Liver (tissue), 9 donors: ENCODE measurements around the gene YDJC. TPM values are rescaled to one million over a fixed set of nuclear protein-coding genes. Genes with fewer than 3 reads are reported as not detected.

ENCODE experiments used
- DNase-seq: peaks from one replicate; pipeline ENCODE4 v3.0.0-alpha.2; 2017; ENCODE audit warnings: low spot score
- H3K27ac ChIP-seq, 2 donors: one replicate each; pipeline ENCODE4 v1.7.0; 2013; ENCODE audit warnings: inconsistent platforms in 2 of 2, low read length in 2 of 2, control low read depth in 1 of 2, low read depth in 1 of 2, mild to moderate bottlenecking in 1 of 2
- H3K27me3 ChIP-seq, 4 donors: one replicate each; pipeline versions ENCODE4 v1.6.1 to v1.7.0; 2013; ENCODE audit warnings: low read length in 3 of 4, inconsistent platforms in 1 of 4, mild to moderate bottlenecking in 1 of 4, moderate library complexity in 1 of 4; ENCODE audit not compliant: control insufficient read depth in 4 of 4, insufficient read depth in 4 of 4
- H3K36me3 ChIP-seq, 4 donors: one replicate each; pipeline versions ENCODE4 v1.6.1 to v1.7.0; 2013; ENCODE audit warnings: low read length in 3 of 4, mild to moderate bottlenecking in 3 of 4, low read depth in 1 of 4, moderate library complexity in 1 of 4; ENCODE audit not compliant: control insufficient read depth in 4 of 4, insufficient read depth in 3 of 4
- H3K4me1 ChIP-seq, 4 donors: one replicate each; pipeline versions ENCODE4 v1.6.1 to v1.7.0; 2013; ENCODE audit warnings: low read length in 3 of 4, mild to moderate bottlenecking in 3 of 4, moderate library complexity in 1 of 4; ENCODE audit not compliant: control insufficient read depth in 4 of 4, insufficient read depth in 4 of 4
- H3K4me3 ChIP-seq, 3 donors: one replicate each; pipeline versions ENCODE4 v1.6.1 to v1.7.0; 2013; ENCODE audit warnings: low read length in 3 of 3, control low read depth in 1 of 3, low read depth in 1 of 3, mild to moderate bottlenecking in 1 of 3
- H3K9ac ChIP-seq, 2 donors: one replicate each; pipeline ENCODE4 v1.7.0; 2013; ENCODE audit warnings: low read length in 2 of 2, mild to moderate bottlenecking in 2 of 2, moderate library complexity in 2 of 2, control low read depth in 1 of 2, low read depth in 1 of 2
- H3K9me3 ChIP-seq, 4 donors: one replicate each; pipeline versions ENCODE4 v1.6.1 to v1.7.0; 2013; ENCODE audit warnings: low read length in 3 of 4; ENCODE audit not compliant: control insufficient read depth in 4 of 4
- ATF3 ChIP-seq: IDR thresholded peaks from 2 replicates; pipeline ENCODE4 v1.6.1; 2016; ENCODE audit warnings: antibody characterized with exemption
- CTCF ChIP-seq: fragments of 150-350 bp; IDR thresholded peaks from 2 replicates; pipeline ENCODE4 v1.5.1; 2017; ENCODE audit warnings: improper control_type of control experiment, low read depth, low read length; ENCODE audit not compliant: missing input control
- EGR1 ChIP-seq, 2 donors: IDR thresholded peaks; 2 replicates each; pipeline ENCODE4 v1.6.1; 2016 to 2018; ENCODE audit warnings: antibody characterized with exemption in 2 of 2, low read depth in 2 of 2
- FOXA1 ChIP-seq: IDR thresholded peaks from 2 replicates; pipeline ENCODE4 v1.6.1; 2016; ENCODE audit warnings: antibody characterized with exemption
- FOXA2 ChIP-seq: IDR thresholded peaks from 2 replicates; pipeline ENCODE4 v1.6.1; 2016; ENCODE audit warnings: antibody characterized with exemption
- GABPA ChIP-seq, 2 donors: IDR thresholded peaks in 1 of 2; conservative IDR thresholded peaks in 1 of 2; 2 replicates each; pipeline ENCODE4 v1.6.1; 2016; ENCODE audit warnings: antibody characterized with exemption in 2 of 2, mild to moderate bottlenecking in 1 of 2, moderate library complexity in 1 of 2
- HNF4A ChIP-seq, 2 donors: conservative IDR thresholded peaks; 2 replicates each; pipeline ENCODE4 v1.6.1; 2016; ENCODE audit warnings: antibody characterized with exemption in 2 of 2, mild to moderate bottlenecking in 2 of 2
- HNF4G ChIP-seq: IDR thresholded peaks from 2 replicates; pipeline ENCODE4 v1.6.1; 2016; ENCODE audit warnings: antibody characterized with exemption
- JUND ChIP-seq, 2 donors: IDR thresholded peaks; 2 replicates each; pipeline ENCODE4 v1.6.1; 2016; ENCODE audit warnings: antibody characterized with exemption in 2 of 2
- MAX ChIP-seq: IDR thresholded peaks from 2 replicates; pipeline ENCODE4 v1.6.1; 2016; ENCODE audit warnings: antibody characterized with exemption
- NR2F2 ChIP-seq: IDR thresholded peaks from 2 replicates; pipeline ENCODE4 v1.6.1; 2016; ENCODE audit warnings: antibody characterized with exemption
- RAD21 ChIP-seq, 2 donors: IDR thresholded peaks; 2 replicates each; pipeline ENCODE4 v1.6.1; 2016; ENCODE audit warnings: antibody characterized with exemption in 2 of 2, mild to moderate bottlenecking in 2 of 2
- REST ChIP-seq: IDR thresholded peaks from 2 replicates; pipeline ENCODE4 v1.6.1; 2016; ENCODE audit warnings: antibody characterized with exemption, mild to moderate bottlenecking
- RXRA ChIP-seq, 2 donors: IDR thresholded peaks; 2 replicates each; pipeline ENCODE4 v1.6.1; 2017 to 2018; ENCODE audit warnings: antibody characterized with exemption in 2 of 2, mild to moderate bottlenecking in 1 of 2
- SP1 ChIP-seq: IDR thresholded peaks from 2 replicates; pipeline ENCODE4 v1.6.1; 2018; ENCODE audit warnings: antibody characterized with exemption, mild to moderate bottlenecking
- TAF1 ChIP-seq: conservative IDR thresholded peaks from 2 replicates; pipeline ENCODE4 v1.6.1; 2016; ENCODE audit warnings: antibody characterized with exemption, mild to moderate bottlenecking
- YY1 ChIP-seq: IDR thresholded peaks from 2 replicates; pipeline ENCODE4 v1.6.1; 2016; ENCODE audit warnings: antibody characterized with exemption, mild to moderate bottlenecking
- ZBTB33 ChIP-seq: IDR thresholded peaks from 2 replicates; pipeline ENCODE4 v1.6.1; 2016; ENCODE audit warnings: antibody characterized with exemption
- WGBS: extraction: QIAGEN DNeasy Blood & Tissue Kit; methylation state at CpG from one replicate; pipeline ENCODE4 v1.1.7; 2013; 5-methylcytosine and 5-hydroxymethylcytosine counted together
- polyA plus RNA-seq, 2 donors: library from polyadenylated mRNA; stranded (reverse) in 1 of 2; unstranded in 1 of 2; fragments of 200-250 nt in 1 of 2; fragments of >200 nt in 1 of 2; fragmentation: Nextera tagmentation in 1 of 2; extraction: Ambion mirVana in 1 of 2; gene quantifications; one replicate each; pipeline versions ENCODE4 v1.2.1 to v1.2.3, GENCODE V29; 2013 to 2015
- total RNA-seq, 2 donors: library from RNA; depleted of rRNA; stranded (reverse); fragments of >200 nt; gene quantifications; one replicate each; pipeline ENCODE4 v1.2.3, GENCODE V29; 2014
- donor health status: healthy.
- donor health status: healthy.
- donor health status: healthy.
- donor health status: healthy.
- donor health status: healthy.

YDJC gene
- total and polyA plus RNA-seq, 4 donors, result 8.0 to 18.7 (median 8.3) TPM

- no peak for DNase-seq
- no peak for TF ChIP-seq CTCF
- TF ChIP-seq HNF4G, result no peak
- TF ChIP-seq FOXA1, result no peak
- TF ChIP-seq YY1, result no peak
- no peak for TF ChIP-seq EGR1 (IDR thresholded peaks at IDR 0.05; ENCODE audit: low read depth in 2 of 2)
- TF ChIP-seq HNF4A (conservative IDR thresholded peaks at IDR 0.05), result no peak
- TF ChIP-seq RXRA (IDR thresholded peaks at IDR 0.05), result no peak
- no peak for TF ChIP-seq SP1
- no peak for TF ChIP-seq JUND (IDR thresholded peaks at IDR 0.05)
- TF ChIP-seq ATF3, result no peak
- TF ChIP-seq RAD21 (IDR thresholded peaks at IDR 0.05), result no peak
- TF ChIP-seq NR2F2, result no peak
- no peak for TF ChIP-seq GABPA (IDR thresholded peaks at IDR 0.05 in 1 of 2, conservative IDR thresholded peaks at IDR 0.05 in 1 of 2)
- no peak overlapping the region for H3K27ac ChIP-seq
- WGBS, result 93% methylated on average over 7 of the region's 7 CpGs
- no peak overlapping the region for H3K4me3 ChIP-seq
- no peak overlapping the region for H3K9ac ChIP-seq
- peaks cover 2 to 22% (median 15%) of the 10 kb centered on the region in 4 donors for H3K4me1 ChIP-seq
- H3K9me3 ChIP-seq, result no peaks in the 10 kb centered on the region
- H3K27me3 ChIP-seq, result no peaks in the 10 kb centered on the region
- peaks cover 0 to 12% (median 2%) of the 10 kb centered on the region in 4 donors for H3K36me3 ChIP-seq
Observed at GRCh38 chr22:21623648-21623970, 6.2 kb downstream of the YDJC start.

- Histone ChIP-seq H3K9me3 (no peaks in the 10 kb centered on the region), H3K4me1 (peaks cover 0 to 19% (median 15%) of the 10 kb centered on the region in 4 donors), H3K36me3 (peaks cover 0 to 8% (median 2%) of the 10 kb centered on the region in 4 donors), H3K27ac (no peak overlapping the region), H3K4me3 (no peak overlapping the region), H3K9ac (no peak overlapping the region), H3K27me3 (no peaks in the 10 kb centered on the region)
- DNase-seq, result no peak
- TF ChIP-seq FOXA2 (no peak), NR2F2 (no peak), RAD21 (IDR thresholded peaks at IDR 0.05) (no peak), HNF4A (conservative IDR thresholded peaks at IDR 0.05) (no peak), YY1 (no peak), RXRA (IDR thresholded peaks at IDR 0.05) (no peak), CTCF (no peak), FOXA1 (no peak), ZBTB33 (no peak), EGR1 (IDR thresholded peaks at IDR 0.05; ENCODE audit: low read depth in 2 of 2) (no peak), TAF1 (no peak), REST (no peak), GABPA (IDR thresholded peaks at IDR 0.05 in 1 of 2, conservative IDR thresholded peaks at IDR 0.05 in 1 of 2) (no peak), SP1 (no peak), MAX (no peak), JUND (IDR thresholded peaks at IDR 0.05) (no peak), ATF3 (no peak), HNF4G (no peak)
- WGBS, result 91% methylated on average over 23 of the region's 23 CpGs
Observed at GRCh38 chr22:21622919-21623647, 6.7 kb downstream of the YDJC start.
